Upper lobe of left lung (tissue), 4 donors: ENCODE results near the gene TBX1.

Source experiments
- EP300 ChIP-seq, 4 donors: sonication (generic); formaldehyde crosslinking; IDR thresholded peaks; one replicate each; pipeline ENCODE4 v1.5.1; 2017; ENCODE audit warnings: antibody characterized with exemption in 4 of 4, control low read depth in 2 of 4
- TF ChIP-seq, protein P1 (sequence below), 6 experiments: fragments of 450-650 bp in 4 of 6; fragments of 200-600 bp in 2 of 6; sonication (generic) in 2 of 6; IDR thresholded peaks; one replicate each; pipeline ENCODE4 v1.5.1; 2016 to 2019; ENCODE audit warnings: antibody characterized with exemption in 6 of 6

DNA sequence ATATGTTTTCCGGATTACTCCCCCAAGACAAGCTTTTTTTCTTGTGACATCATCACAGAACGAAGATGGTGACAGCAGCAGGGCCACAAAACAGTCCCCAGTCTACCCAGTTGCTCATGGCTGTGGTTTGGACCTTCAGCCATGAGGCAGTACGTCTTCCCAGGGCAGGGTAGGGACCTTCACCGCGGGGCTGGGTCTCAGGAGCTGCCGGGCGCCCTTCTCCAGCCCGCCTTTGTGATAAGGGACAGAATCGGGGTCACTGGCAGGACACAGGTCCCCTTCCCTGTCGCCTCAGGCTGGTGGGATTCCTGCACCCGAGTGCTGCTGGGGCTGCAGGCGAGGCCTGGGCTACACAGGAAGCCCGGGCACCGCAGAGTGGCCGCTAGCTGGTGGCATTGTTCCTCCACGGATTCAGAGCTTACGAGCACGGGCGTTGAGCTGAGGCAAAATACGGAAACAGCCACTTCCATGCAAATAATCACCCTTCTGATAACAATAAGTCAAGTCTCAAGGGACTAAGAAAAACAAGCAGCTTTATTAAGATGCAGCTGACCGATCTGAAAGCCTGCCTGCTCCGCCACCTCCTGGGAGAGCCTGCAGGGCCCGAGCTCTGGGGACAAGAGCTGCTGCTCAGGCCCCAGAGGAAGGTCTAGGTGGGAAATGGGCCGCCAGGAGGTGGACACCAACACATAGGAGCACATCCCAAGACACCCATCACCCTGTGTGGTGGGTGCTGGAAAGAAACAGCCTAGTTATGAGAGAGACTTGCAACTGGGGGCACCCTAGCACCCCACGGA lies 12.3 kb downstream of the TBX1 start:
- TF ChIP-seq, protein P1, sequence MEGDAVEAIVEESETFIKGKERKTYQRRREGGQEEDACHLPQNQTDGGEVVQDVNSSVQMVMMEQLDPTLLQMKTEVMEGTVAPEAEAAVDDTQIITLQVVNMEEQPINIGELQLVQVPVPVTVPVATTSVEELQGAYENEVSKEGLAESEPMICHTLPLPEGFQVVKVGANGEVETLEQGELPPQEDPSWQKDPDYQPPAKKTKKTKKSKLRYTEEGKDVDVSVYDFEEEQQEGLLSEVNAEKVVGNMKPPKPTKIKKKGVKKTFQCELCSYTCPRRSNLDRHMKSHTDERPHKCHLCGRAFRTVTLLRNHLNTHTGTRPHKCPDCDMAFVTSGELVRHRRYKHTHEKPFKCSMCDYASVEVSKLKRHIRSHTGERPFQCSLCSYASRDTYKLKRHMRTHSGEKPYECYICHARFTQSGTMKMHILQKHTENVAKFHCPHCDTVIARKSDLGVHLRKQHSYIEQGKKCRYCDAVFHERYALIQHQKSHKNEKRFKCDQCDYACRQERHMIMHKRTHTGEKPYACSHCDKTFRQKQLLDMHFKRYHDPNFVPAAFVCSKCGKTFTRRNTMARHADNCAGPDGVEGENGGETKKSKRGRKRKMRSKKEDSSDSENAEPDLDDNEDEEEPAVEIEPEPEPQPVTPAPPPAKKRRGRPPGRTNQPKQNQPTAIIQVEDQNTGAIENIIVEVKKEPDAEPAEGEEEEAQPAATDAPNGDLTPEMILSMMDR (IDR thresholded peaks at IDR 0.05) = no peak
- TF ChIP-seq EP300 (IDR thresholded peaks at IDR 0.05) = no peak
